Panc1 (cell line): ENCODE measurements around the gene HARBI1.

Experiments used
- CTCF ChIP-seq: fragments of 450-650 bp; IDR thresholded peaks from 2 replicates; pipeline ENCODE4 v1.5.1; 2017; ENCODE audit warnings: mild to moderate bottlenecking
- POLR2AphosphoS5 ChIP-seq: IDR thresholded peaks from 2 replicates; pipeline ENCODE4 v1.6.1; 2012; ENCODE audit warnings: mild to moderate bottlenecking, low read depth, low read length, moderate library complexity
- REST ChIP-seq, 2 experiments: IDR thresholded peaks; 2 replicates each; pipeline ENCODE4 v1.6.1; 2011 to 2012; ENCODE audit warnings: low read depth in 2 of 2, control low read depth in 1 of 2, low read length in 1 of 2, mild to moderate bottlenecking in 1 of 2, moderate library complexity in 1 of 2; ENCODE audit not compliant: insufficient read depth in 1 of 2
- SIN3A ChIP-seq: IDR thresholded peaks from 2 replicates; pipeline ENCODE4 v1.6.1; 2012; ENCODE audit warnings: low read depth, mild to moderate bottlenecking, low read length, moderate library complexity, borderline replicate concordance; ENCODE audit not compliant: insufficient read depth
- TCF7L2 ChIP-seq: IDR thresholded peaks from 2 replicates; pipeline ENCODE4 v1.6.1; 2011; ENCODE audit warnings: mild to moderate bottlenecking, low read depth, low read length, inconsistent platforms

GRCh38 chr11:46642627-46643335, 25.8 kb upstream of the HARBI1 start:
- TF ChIP-seq CTCF (no peak), REST (IDR thresholded peaks at IDR 0.05; ENCODE audit: insufficient read depth in 1 of 2, low read depth in 2 of 2, low read length in 1 of 2) (no peak), POLR2AphosphoS5 (no peak), TCF7L2 (no peak), SIN3A (no peak)
